PC-9 (cell line): ENCODE results near the gene PIAS4. TPM values are rescaled to one million over a fixed set of nuclear protein-coding genes. Genes with fewer than 3 reads are reported as not detected.

Experiments
- BruUV-seq: library from RNA; stranded (reverse); fragments of 400-500 nt; replicated peaks from 2 replicates; lab custom pipeline; 2021; lab: Mats Ljungman, UMichigan
- CTCF ChIA-PET: fragments of 300-600 bp; sonication (Branson Sonifier 250); formaldehyde crosslinking; loops from one replicate; lab custom pipeline; 2022; ENCODE audit warnings: antibody characterized with exemption; lab: Charles Lee
- POLR2A ChIA-PET: fragments of 300-600 bp; sonication (Branson Sonifier 250); formaldehyde crosslinking; loops from one replicate; lab custom pipeline; 2022; ENCODE audit warnings: antibody characterized with exemption; ENCODE audit not compliant: unreplicated experiment; lab: Charles Lee
- DNase-seq, 2 experiments: peaks; one replicate each; pipeline versions ENCODE4 v3.0.0 to v3.0.0-alpha.2; 2015 to 2022; ENCODE audit warnings: mixed read lengths in 1 of 2
- H2AFZ ChIP-seq: fragments of 200-600 bp; sonication (generic); 2 replicates; pipeline ENCODE4 v1.8.1; 2017; ENCODE audit warnings: antibody characterized with exemption
- H3F3A ChIP-seq: fragments of 200-600 bp; sonication (generic); 2 replicates; pipeline ENCODE4 v1.8.1; 2017; ENCODE audit warnings: antibody characterized with exemption, mild to moderate bottlenecking, low read depth; ENCODE audit not compliant: insufficient read depth
- H3K27ac ChIP-seq: fragments of 200-600 bp; sonication (generic); 2 replicates; pipeline ENCODE4 v1.6.1; 2016; ENCODE audit warnings: mixed run types
- H3K27me3 ChIP-seq: fragments of 200-600 bp; sonication (generic); 2 replicates; pipeline ENCODE4 v1.6.1; 2016; ENCODE audit warnings: low read depth, mixed run types; ENCODE audit not compliant: insufficient read depth
- H3K36me3 ChIP-seq: fragments of 200-600 bp; sonication (generic); 2 replicates; pipeline ENCODE4 v1.6.1; 2016; ENCODE audit warnings: low read depth, mixed run types
- H3K4me1 ChIP-seq: fragments of 200-600 bp; sonication (generic); replicated peaks from 2 replicates; pipeline ENCODE4 v1.6.1; 2016; ENCODE audit warnings: mixed run types; ENCODE audit not compliant: insufficient read depth
- H3K4me2 ChIP-seq: fragments of 200-600 bp; sonication (generic); 2 replicates; pipeline ENCODE4 v1.6.1; 2017; ENCODE audit warnings: mixed run types
- H3K4me3 ChIP-seq: fragments of 200-600 bp; sonication (generic); 2 replicates; pipeline ENCODE4 v1.6.1; 2016; ENCODE audit warnings: mixed run types
- H3K79me2 ChIP-seq: fragments of 200-600 bp; sonication (generic); 2 replicates; pipeline ENCODE4 v1.6.1; 2017; ENCODE audit warnings: low read depth, mixed run types
- H3K9me2 ChIP-seq: fragments of 200-600 bp; sonication (generic); 2 replicates; pipeline ENCODE4 v1.8.1; 2017; ENCODE audit warnings: mild to moderate bottlenecking; ENCODE audit not compliant: insufficient read depth
- H3K9me3 ChIP-seq: fragments of 200-600 bp; sonication (generic); 2 replicates; pipeline ENCODE4 v1.8.1; 2016; ENCODE audit warnings: low read depth; ENCODE audit not compliant: insufficient read depth
- H4K20me1 ChIP-seq: fragments of 200-600 bp; sonication (generic); 2 replicates; pipeline ENCODE4 v1.8.1; 2017; ENCODE audit not compliant: insufficient read depth
- EZH2 ChIP-seq: fragments of 200-600 bp; sonication (generic); IDR thresholded peaks from 2 replicates; pipeline ENCODE4 v1.8.0; 2017; ENCODE audit warnings: antibody characterized with exemption, low read depth
- intact Hi-C: fragments of 100-400 bp; cut with micrococcal nuclease; formaldehyde crosslinking; loops from one replicate; pipeline ENCODE4 v1.10.0; 2022; ENCODE audit not compliant: unreplicated experiment
- total RNA-seq: library from RNA; stranded (reverse); gene quantifications from 2 replicates; pipeline ENCODE4 v1.2.3, GENCODE V29; 2021
- TF ChIP-seq, protein P1 (sequence below): fragments of 200-600 bp; sonication (generic); conservative IDR thresholded peaks from 2 replicates; pipeline ENCODE4 v1.6.1; 2017; ENCODE audit warnings: mixed run types, antibody characterized with exemption, mild to moderate bottlenecking, moderate library complexity

Gene PIAS4
- total RNA-seq, 1 experiment from 2014 or later: 26.5 TPM

DNA sequence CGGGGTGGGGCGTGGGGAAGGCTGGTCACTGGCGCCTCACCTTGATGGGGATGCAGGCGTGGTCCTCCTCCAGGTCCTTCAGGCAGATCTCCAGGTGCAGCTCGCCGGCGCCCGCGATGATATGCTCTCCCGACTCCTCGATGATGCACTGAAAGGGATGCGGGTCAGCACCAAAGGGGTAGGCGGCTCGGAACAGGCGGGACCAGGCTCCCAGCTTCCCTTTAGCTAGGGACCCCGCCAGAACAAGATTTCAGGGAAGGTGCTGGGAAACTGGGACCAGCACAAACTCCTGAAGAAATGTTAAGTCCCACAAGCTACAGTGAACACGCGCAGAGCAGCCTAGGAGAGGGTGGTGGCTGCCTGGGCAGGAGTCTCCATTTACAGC, 28.3 kb upstream of the PIAS4 start:
- CTCF ChIA-PET: no interaction called here

DNA sequence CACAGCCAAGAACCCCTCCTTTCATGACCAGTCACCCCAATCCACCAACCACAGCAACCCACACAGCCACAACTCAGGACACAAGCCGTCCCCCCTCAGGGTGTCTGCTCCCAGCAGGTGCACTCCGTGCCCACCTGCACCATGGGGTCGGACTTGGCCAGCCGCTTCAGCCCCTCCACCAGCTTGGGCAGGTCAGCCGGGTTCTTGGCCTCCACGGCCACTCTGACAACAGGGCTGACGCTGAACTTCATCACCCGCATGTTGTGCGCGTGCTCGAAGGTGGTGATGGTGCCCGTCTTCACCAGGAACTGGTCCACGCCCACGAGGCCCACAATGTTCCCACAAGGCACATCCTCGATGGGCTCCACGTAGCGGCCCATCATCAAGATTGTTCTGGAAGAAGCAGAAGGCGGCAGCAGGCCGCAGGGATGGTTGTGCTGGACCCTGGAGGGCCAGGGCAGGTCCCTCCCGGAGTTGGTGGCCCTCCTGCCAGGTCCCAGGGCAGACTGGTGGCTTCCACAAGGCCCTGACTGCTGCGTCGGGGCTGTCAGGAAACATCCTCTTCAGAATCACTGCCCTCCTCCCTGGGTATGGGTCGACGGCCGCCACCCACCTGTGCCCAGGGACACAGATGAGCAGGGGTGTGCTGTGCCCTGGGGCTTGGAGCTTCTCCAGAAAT, 27.7 kb upstream of the PIAS4 start:
- intact Hi-C loops: no loop called here
- ChIA-PET POLR2A (no interaction called here), CTCF (no interaction called here)
- H3K27ac ChIP-seq: no peak overlapping the region
- DNase-seq: no peak
- peaks cover 8% of the 10 kb centered on the region; the same call in 1 of the 2 replicates for H3K4me1 ChIP-seq
- H3K79me2 ChIP-seq: peaks cover 73% of the 10 kb centered on the region
- H3K4me3 ChIP-seq: no peak overlapping the region
- H3K36me3 ChIP-seq: peaks cover 32% of the 10 kb centered on the region
- H3F3A ChIP-seq: peaks cover 92% of the 10 kb centered on the region
- H3K9me2 ChIP-seq: no peaks in the 10 kb centered on the region
- no peak overlapping the region for H2AFZ ChIP-seq
- BruUV-seq: no TSS peak
- H3K27me3 ChIP-seq: no peaks in the 10 kb centered on the region
- no peaks in the 10 kb centered on the region for H3K9me3 ChIP-seq
- H3K4me2 ChIP-seq: no peak overlapping the region
- TF ChIP-seq, protein P1, sequence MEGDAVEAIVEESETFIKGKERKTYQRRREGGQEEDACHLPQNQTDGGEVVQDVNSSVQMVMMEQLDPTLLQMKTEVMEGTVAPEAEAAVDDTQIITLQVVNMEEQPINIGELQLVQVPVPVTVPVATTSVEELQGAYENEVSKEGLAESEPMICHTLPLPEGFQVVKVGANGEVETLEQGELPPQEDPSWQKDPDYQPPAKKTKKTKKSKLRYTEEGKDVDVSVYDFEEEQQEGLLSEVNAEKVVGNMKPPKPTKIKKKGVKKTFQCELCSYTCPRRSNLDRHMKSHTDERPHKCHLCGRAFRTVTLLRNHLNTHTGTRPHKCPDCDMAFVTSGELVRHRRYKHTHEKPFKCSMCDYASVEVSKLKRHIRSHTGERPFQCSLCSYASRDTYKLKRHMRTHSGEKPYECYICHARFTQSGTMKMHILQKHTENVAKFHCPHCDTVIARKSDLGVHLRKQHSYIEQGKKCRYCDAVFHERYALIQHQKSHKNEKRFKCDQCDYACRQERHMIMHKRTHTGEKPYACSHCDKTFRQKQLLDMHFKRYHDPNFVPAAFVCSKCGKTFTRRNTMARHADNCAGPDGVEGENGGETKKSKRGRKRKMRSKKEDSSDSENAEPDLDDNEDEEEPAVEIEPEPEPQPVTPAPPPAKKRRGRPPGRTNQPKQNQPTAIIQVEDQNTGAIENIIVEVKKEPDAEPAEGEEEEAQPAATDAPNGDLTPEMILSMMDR: no peak
- no peak for TF ChIP-seq EZH2
- H4K20me1 ChIP-seq: peaks cover 99% of the 10 kb centered on the region

More for the DNA sequence above, 28.3 kb upstream of the PIAS4 start:
- Histone ChIP-seq H3F3A (peaks cover 89% of the 10 kb centered on the region), H3K4me1 (peaks cover 8% of the 10 kb centered on the region; the same call in 1 of the 2 replicates), H3K27ac (no peak overlapping the region), H4K20me1 (peaks cover 93% of the 10 kb centered on the region), H3K4me3 (no peak overlapping the region), H3K79me2 (peaks cover 67% of the 10 kb centered on the region), H3K4me2 (no peak overlapping the region), H3K36me3 (peaks cover 28% of the 10 kb centered on the region), H3K9me3 (no peaks in the 10 kb centered on the region), H3K9me2 (no peaks in the 10 kb centered on the region), H3K27me3 (no peaks in the 10 kb centered on the region), H2AFZ (no peak overlapping the region)
- no TSS peak for BruUV-seq
- no peak for DNase-seq
- intact Hi-C loops: no loop called here
- TF ChIP-seq, protein P1: no peak
- TF ChIP-seq EZH2: no peak
- POLR2A ChIA-PET: no interaction called here

DNA sequence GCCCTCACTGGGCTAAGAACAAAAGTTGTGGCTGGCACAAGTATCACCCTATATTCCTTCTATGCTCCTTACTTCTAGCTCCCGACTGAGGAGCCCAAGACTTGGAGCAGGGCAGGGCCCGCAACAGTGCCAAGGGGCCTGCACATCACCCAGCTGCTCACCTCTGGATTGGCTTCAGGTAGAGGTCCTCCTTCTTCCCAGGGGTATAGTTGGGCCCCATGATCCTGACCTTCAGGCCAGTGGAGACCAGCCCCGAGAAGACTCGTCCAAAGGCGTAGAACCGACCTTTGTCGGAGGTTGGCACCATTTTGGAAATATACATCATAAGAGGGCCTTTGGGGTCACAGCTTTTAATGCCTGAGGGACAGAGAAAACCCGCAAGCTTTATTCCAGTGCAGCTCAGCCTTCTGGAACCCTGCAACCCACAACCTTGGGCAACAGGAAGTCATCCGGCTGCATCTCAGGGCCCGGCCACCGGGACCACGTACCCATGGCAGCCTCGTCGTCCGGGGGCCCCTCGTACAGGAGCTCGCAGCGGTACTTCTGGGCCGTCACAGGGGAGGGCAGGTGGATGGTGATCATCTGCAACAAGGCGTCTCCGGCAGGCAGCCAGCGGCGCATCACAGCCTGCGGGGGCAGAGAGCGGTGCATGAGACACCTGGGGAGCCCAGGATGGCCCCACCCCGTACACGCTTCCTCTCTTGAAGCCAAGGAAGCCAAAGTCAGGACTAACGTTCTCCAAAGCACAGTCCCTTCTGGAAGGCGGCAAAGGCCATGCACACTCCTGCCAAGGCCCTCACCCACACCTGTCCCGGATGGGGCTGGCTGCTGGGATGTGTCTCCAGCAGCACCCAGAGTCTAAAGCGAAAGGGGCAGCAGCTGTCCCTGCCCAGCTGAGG, 26.9 kb upstream of the PIAS4 start:
- Histone ChIP-seq H3K9me2 (no peaks in the 10 kb centered on the region), H2AFZ (no peak overlapping the region), H3F3A (peaks cover 87% of the 10 kb centered on the region), H3K27me3 (no peaks in the 10 kb centered on the region), H3K36me3 (peaks cover 32% of the 10 kb centered on the region), H3K4me2 (no peak overlapping the region), H3K4me1 (peaks cover 9% of the 10 kb centered on the region), H3K27ac (no peak overlapping the region), H4K20me1 (peaks cover 93% of the 10 kb centered on the region), H3K9me3 (no peaks in the 10 kb centered on the region), H3K79me2 (peaks cover 77% of the 10 kb centered on the region), H3K4me3 (no peak overlapping the region)
- no peak for DNase-seq
- CTCF ChIA-PET: no interaction called here
- no TSS peak for BruUV-seq
- TF ChIP-seq, protein P1: no peak
- TF ChIP-seq EZH2: no peak
- POLR2A ChIA-PET: no interaction called here
- intact Hi-C loops: no loop called here
